GM19324 (cell line): ENCODE data around the gene GPR142.
A peak's percentile ranks its signal among the peaks of the same experiment; 100 is the strongest.

ENCODE experiments used
- ATAC-seq: cut with Tn5 transposase; IDR thresholded peaks from one replicate; pipeline ENCODE4 v1.9.1; 2021; ENCODE audit warnings: mild to moderate bottlenecking, moderate library complexity; ENCODE audit not compliant: unreplicated experiment, low FRiP score

The GPR142 gene

DNA sequence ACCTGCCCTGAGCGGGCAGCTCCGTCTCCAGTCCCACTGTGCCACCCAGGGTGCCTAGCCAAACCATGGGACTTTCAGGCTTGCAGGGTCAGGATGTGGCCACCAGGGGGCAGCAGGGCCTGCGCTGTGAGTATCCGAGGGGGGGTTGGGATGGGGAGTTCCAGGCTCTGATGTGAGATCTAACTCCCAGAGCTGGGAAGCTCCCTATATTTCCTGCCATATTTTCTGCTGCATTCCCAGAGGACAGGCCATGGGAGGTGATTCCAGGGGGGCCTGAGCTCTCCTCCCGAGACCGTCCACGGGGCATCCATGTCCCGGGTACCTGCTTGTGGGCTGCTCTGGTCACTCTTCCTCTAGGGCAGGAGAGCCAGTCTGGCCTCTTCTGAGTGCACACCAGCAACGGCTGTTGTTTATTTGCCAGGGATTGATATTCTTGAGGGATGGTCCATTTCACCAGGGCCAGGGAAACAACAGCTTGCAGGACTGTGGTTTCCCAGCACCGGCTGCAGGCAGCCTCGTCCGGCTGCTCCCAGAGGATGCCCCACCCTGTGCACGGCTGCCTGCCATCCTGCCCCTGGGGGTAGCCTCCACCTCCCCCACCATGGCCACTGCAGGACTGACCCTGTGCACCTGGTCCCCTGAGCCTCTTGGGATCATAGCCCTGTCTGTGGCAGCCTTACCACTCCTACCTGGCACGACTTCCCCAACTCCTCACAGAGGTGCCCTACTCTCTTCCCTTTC lies 1.2 kb downstream of the GPR142 start:
- ATAC-seq, result no peak

DNA sequence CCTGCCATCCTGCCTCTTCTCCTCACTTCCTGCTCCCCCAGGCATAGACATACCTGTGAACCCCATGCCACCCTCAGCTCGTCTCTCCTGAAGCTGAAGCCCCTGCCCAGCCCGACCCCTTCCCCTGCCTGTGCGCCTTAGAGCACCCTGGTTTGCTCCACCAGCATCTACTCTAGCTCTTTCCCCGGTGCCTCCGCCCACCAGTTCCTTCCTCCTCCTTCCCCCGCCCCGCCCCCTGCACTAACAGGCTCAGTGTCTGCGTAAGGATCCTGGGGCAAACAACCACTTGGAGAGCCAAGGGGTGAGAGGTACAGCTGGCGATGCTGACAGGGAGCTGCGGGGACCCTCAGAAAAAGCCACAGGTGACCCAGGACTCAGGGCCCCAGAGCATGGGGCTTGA lies 1.9 kb downstream of the GPR142 start:
- no peak for ATAC-seq

DNA sequence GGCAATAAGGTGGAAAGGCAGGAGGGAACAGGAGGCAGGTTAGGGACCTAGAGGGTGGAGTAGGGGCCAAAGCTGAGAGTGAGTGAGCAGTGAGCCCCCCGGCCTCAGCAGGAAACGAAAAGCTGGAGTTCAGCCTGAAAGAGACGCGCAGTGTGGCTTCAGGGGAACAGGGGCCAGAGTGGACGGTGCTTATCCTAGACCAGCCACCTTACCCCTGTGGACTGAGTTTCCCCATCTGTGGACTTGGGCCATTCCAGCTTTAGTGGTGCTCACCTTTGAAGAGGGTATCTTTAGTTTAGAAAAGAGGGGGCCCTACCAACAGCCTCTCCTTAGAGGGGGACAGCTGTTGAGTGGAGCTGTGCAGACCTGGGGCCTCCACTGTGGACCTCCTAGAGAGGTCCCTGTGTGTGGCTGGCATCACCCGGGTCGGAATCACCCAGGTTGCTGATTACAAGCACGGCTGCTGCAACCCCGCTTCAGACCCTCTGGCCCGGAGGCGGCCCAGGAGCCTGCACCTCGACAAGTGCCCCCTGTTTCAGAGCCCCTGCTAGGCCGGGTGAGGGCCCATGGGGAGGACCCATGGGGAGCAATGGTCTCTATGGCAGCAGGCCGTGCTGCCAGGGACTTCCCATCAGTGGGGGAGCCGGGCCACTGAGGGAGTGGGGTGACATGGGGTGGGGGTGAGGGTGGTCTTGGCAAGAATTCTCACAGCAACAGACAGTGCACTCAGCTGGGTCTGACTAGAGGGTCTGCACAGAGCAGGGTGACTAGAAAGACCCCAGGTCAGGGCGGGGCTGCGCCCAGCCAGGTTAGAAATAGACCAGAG lies 2.6 kb downstream of the GPR142 start:
- ATAC-seq, result no peak

DNA sequence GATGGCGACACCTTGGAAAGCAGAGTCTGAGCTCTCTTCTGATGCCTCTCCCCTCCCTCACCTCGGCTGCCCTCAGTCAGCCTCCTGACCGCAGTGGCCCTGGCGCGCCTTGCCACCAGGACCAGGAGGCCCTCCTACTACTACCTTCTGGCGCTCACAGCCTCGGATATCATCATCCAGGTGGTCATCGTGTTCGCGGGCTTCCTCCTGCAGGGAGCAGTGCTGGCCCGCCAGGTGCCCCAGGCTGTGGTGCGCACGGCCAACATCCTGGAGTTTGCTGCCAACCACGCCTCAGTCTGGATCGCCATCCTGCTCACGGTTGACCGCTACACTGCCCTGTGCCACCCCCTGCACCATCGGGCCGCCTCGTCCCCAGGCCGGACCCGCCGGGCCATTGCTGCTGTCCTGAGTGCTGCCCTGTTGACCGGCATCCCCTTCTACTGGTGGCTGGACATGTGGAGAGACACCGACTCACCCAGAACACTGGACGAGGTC lies 4.4 kb downstream of the GPR142 start:
- no peak for ATAC-seq

DNA sequence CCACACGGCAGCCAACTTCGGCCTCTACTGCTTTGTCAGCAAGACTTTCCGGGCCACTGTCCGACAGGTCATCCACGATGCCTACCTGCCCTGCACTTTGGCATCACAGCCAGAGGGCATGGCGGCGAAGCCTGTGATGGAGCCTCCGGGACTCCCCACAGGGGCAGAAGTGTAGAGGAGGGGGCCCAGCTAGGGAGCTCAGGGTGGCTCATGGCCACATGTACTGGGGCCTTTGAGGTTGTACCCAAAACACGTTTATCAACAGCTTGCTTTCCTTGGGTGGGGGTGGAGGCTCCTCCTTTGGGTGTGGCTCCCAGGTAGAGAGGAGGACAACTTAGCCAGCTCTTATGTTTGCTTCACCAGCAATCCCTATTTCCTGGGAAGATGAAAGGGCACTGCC lies 5.1 kb downstream of the GPR142 start:
- ATAC-seq, result no peak

DNA sequence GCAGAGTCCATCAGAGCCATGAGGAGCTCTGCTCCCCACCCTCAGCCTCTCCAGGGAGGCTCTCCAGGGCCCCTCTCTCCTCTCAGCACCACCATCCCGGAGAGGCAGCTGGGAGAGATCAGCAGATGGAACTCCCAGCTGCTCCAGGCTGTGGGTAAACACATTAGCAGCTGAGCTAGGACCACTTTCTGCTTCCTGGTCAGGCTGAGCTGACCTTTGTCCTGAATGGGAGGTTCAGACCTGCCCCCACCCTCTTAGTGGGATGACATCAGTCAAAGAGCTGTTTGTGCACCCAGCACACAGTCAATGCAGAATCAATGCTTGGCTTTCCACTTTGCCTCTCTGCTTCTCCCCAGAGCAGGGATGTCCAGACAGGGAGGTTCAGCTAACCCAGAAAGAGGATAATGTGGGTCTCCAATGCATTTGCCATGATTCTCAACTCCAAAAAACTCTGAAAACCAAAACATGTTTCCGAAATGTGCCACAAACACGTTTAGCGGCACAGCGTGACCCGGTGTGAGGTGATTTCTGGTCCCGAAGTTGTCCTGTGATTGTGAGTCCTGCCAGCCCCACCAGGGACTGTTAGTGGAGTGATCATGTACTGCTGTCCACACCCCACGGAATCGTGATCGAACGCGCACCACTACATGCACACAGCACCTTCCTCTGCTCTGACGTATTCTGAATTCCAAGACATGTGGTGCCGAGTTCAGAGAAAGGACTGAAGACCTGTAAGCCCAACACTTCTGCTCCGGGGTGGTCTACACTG lies 6.7 kb downstream of the GPR142 start:
- no peak for ATAC-seq

DNA sequence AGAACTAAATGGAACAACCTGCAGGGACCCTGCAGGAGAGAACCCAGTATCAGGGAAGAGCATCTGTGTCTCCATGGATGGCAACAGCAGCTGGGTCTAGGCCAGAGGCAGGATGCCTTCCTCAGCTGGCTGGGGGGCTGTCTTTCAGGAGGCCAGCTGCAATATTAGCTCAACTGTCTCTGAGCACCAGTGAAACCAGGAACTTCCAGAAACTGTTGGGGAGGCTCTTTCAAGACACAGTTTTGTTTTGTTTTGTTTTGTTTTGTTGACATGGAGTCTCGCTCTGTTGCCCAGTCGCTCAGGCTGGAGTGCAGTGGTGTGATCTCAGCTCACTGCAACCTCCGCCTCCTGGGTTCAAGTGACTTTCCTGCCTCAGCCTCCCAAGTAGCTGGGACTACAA lies 7.6 kb downstream of the GPR142 start:
- ATAC-seq, result no peak

DNA sequence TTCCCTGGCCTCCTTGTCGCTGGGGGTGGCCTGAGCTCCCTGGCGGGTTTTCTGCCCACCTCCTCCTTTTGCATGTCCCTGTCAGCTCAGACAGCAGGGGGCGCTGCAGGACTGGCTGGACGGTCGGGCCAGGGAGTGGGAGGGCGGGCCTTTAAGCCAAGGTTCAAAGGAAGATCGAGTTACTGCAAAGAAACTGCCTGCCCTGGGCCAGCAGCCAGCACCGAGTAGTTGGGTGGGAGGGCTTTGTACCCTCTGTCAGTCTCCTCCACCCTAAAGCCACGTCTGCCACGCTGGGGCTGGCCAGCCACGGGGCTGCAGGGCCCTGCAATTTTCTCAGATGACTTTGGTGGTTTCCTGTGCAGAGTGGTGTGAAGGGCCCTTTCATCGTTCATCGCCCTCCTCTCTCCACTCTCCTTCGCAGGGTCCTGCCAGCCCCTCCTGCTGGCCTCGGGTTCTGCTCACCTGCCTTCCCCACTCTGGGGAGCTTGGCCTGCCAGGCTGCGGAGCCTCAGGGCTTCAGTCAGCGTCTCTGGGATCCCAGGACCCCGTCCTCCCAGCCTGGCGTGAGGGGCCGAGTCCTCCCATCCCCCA lies 12.3 kb downstream of the GPR142 start:
- ATAC-seq, result peak; percentile 49

DNA sequence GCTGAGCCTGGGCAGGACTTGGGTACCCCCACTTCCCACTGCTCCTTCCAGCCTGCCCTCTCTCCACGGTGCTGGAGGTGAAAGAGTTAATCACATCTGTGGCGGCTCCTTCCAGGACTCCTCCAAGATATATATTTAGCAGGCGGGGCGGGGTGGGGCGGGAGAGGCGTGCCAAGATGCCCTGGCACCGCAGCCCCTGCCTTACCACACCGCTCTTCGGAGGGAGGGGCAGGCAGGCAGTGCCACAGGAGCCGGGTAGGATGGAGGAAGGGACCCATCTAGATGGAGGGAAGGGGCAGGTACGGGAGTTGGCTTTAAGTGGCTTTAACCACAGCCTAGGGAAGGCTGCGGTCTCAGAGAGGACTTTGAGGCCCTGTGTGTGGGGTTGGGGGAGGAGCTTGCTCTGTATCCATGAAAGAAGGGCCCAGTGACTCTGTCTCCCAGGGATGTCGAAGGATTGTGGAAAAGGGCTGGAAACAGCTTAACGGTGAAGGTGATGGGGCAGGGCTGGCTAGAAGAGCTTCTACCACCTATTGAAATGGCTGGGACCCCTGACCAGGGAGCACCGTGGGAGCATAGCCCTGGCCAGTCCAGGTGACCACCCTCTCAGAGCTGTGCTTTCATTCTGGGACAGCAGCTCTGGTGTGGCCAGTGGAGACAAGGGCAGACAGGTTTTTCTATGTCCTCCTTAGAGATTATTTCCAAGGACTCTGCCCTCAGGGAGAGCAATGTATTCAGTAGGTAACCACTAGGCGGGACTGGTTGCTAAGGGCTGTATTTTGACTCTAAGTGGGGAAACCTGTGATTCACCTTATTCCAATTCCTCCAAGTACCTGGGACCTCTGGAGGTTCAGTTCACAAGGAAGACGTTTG lies 13.0 kb downstream of the GPR142 start:
- ATAC-seq, result no peak

DNA sequence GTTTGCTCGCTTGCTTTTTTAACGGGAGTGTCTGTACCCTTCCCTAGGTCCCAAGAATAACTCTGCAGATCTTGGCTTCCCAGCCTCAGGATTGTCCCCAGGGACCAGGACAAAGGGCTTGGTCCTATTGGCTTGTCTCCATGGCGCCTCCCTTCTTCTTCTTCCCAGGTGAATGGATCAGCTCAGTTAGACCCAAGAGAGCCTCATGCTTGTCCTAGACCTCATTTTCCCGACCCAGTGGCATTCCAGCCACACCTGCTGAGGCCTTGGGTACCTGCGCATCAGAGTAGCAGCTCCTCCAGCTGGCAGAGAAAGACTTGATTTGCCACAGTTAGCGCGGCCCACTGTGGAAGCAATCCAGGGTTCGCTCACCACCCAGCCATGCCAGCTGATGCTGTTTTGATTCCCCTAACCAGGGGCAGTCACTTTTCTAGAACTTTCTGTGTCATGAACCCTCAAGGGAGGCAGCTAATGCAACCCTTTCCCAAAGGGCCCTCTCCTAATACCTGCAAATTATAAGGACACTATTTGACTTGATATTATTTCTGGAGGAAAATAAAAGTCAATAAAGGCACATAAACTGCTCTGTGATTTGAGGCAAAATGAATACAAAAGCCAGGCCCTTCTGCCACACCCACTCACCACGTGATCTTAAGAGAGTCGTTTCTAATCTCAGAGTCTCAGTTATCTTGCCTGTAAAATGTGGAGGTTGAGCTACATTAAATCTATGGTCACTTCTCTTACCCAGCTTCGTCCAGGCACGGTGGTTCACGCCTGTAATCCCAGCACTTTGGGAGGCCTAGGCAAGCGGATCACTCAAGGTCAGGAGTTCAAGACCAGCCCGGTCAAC lies 13.9 kb downstream of the GPR142 start:
- ATAC-seq, result no peak

DNA sequence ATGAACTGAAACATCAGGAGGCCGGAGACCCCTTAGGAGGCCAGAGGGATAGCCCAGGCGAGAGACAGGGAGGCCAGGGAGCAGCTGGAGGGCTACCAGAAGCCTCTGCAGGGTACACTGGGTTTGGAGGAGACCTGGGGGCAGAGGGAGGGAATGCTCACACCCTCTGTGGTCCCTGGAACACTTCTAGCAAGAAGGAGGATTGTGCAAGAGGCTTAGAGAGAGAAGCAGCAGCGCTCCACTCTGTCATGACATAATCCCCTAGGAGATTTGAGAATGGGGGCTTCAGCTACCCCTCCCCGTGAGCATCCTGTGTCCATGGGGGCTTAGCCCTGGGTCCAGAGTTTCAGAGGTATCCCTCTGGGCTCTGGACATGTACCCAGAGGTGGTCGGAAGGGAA lies 15.8 kb downstream of the GPR142 start:
- no peak for ATAC-seq

DNA sequence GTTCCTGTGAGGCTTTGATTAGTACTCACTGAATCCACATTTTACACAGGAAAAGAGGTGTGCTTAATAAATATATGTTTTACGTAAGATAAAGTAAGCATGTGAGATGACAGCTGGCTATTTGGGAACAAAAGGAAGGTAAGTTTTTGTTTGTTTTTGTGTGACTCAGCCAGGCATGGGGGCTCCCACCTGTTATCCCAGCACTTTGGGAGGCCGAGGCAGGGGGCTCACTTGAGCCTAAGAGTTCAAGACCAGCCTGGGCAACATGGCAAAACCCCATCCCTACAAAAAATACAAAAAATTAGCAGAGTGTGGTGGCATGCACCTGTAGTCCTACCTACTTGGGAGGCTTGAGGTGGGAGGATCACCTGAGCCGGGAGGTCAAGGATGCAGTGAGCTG lies 17.9 kb downstream of the GPR142 start:
- ATAC-seq, result no peak

DNA sequence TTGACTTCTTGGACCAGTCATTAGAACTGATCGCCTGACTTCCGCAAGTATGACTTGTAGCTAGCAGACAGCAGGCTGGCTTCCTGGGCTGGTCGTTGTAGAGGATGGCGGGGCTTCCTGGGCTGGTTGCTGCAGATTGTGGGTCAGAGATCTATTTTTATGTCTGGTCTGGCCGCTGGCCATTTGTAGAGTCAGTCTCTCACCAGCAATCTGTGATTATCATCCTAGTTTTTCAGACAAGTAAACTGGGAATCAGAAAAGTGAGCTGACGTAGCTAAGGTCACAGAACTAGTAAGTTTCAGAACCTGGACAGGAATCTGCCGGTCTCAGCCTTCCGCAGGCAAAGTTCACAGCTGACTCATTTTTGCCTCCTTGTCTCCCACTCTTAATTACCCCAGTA lies 19.1 kb downstream of the GPR142 start:
- ATAC-seq, result no peak

DNA sequence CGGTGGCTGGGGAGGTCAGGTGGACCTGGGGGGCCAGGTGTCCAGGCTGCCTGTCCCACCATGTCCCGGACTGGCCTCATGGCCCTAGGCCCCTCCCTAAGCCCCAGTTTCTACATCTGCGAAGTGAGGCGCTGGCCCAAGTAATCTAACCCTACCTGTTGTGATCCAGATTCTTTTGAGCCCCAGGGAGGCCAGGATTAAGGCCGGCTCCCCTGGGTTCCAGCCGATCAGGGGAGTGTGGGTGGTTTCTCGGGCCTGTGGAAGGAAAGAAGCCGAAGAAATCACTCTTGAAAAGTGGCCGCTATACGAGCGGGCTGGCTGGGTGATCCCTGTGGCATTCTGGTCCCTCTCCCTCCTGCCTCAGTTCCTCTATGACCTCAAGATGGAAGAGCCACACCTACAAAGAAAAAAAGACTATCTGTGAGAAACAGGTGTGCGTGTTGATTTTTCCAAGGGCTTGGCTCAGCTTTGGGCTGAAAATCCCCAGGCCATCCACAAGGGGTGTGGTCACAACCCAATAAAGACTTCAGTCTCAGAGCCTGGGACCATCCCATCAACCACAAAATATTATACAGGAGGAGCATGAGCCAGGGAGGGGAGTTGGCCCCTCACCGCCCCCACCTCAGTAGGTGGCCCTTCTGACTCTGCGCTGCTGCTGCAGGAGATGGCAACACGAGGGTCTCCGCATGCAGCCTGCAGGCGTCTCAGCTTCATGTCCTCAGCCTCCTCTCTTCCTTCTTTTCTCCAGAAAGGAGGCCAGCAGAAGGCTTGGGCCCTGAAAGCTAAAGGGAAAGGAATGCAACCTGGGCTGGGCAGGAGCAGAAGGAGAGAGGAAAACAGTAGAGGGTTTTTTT lies 20.3 kb downstream of the GPR142 start:
- ATAC-seq, result no peak

DNA sequence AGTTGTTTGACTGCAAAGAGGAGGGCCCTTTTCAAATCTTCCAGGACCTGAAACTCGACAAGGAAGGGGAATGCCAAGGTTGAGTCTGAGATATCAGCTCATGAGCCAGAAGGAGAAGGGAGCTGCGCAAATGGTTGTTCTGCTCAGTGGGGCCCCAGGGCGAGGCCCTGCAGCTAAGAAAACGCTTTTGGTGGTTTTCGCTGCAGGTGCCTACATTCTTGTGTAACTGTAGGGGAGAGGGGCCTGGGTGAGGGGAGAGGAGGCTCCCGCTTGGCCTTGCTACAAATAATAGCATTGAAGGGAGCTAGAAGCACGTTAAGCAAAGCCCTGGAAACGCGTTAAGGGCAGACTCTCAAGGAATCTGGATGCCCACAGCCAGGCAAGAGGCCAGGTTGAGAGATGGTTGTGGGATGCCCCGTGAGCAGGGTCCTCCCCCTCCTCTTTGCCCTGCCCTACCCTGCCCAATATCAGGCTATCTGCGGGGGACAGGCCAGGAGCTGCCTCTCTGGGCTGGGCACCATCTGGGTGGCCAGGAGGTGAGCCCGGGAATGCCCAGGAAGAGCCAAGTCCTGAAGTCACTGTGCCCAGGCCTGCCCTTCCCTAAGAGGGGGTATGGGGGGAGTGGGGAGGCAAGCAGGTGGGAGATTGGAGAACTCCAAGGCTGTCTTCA lies 21.9 kb downstream of the GPR142 start:
- ATAC-seq, result no peak

DNA sequence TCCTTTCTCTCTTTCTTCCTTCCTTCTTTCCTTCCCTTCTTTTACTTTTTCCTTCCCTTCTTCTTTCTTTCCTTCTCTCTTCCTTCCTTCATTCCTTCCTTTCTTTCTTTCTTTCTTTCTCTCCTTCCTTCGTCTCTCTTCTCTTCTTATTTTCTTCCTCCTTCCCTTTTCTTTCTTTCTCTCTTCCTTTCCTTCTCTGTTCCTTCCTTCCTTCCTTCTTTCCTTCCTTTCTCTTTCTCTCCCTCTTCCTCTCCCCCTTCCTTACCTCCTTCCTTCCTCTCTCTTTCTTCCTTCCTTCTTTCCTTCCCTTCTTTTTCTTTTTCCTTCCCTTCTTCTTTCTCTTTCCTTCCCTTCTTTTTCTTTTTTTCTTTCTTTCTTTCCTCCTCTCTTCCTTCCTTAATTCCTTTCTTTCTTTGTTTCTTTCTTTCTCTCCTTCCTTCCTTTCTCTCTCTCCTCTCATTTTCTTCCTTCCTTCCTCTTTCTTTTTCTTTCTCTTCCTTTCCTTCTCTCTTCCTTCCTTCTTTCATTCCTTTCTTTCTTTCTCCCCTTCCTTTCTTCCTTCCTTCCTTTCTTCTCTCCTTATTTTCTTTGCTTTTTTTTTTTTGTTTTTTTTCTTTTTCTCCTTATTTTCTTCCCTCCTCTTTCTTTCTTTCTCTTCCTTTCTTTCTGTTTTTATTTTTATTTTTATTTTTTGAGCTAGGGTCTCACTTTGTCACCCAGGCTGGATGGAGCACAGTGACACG lies 22.8 kb downstream of the GPR142 start:
- no peak for ATAC-seq
